ENCODE results near the gene GCN1. TPM values are rescaled to one million over a fixed set of nuclear protein-coding genes. Genes with fewer than 3 reads are reported as not detected.

Gene GCN1
- total and polyA plus RNA-seq, 2 of the 8 experiments (the other 6 are each of a cell fraction or from before 2014, with no cell fraction given) = 61.4 to 133 TPM

- H2BK15ac ChIP-seq (ENCODE audit: low read length) = no peak overlapping the region
- H3K18ac ChIP-seq (ENCODE audit: extremely low read depth, low read length) = no peak overlapping the region
- no peak overlapping the region for H2BK5ac ChIP-seq (ENCODE audit: low read depth, low read length)
- no peak overlapping the region for H3K9ac ChIP-seq (replicated peaks in 1 of 4; ENCODE audit: extremely low read depth in 1 of 4, low read depth in 3 of 4, low read length in 3 of 4)
- H2AK5ac ChIP-seq (ENCODE audit: low read depth, low read length) = no peak overlapping the region
- H4K8ac ChIP-seq (ENCODE audit: extremely low read depth, insufficient read depth, low read length) = no peak overlapping the region
- 95% methylated on average over 20 of the region's 20 CpGs; no CpG with 5 or more reads in 1 of the 2 experiments for WGBS, 2 experiments (ENCODE audit: extremely low coverage in 1 of 2, insufficient coverage in 1 of 2, insufficient read length in 1 of 2, insufficient replicate concordance in 2 of 2, low coverage in 1 of 2, low lambda C conversion rate in 2 of 2, missing lambda C conversion rate in 1 of 2)
- no peaks in the 10 kb centered on the region for H3K79me1 ChIP-seq (ENCODE audit: low read depth, low read length)
- H4K91ac ChIP-seq (replicated peaks; ENCODE audit: insufficient read length, low read length) = no peak overlapping the region
- no peak overlapping the region for H2BK120ac ChIP-seq (replicated peaks; ENCODE audit: low read depth, low read length)
- CTCF ChIA-PET (ENCODE audit: partially characterized antibody) = no interaction called here
- H3K23me2 ChIP-seq (ENCODE audit: low read depth, low read length) = no peaks in the 10 kb centered on the region
- TF ChIP-seq POLR2AphosphoS5 (IDR thresholded peaks at IDR 0.05; ENCODE audit: low read depth, low read length) = peak; percentile 52; the same call in 1 of the 2 replicates
- no peak for TF ChIP-seq SP4 (IDR thresholded peaks at IDR 0.05; ENCODE audit: low read length)
- no peak overlapping the region for H3K4me2 ChIP-seq (ENCODE audit: insufficient read depth in 1 of 2, low read depth in 2 of 2, low read length in 2 of 2)
- H2AFZ ChIP-seq (ENCODE audit: low read length) = no peak overlapping the region
- no peak overlapping the region for H3K4me3 ChIP-seq (ENCODE audit: extremely low read depth in 1 of 4, insufficient read depth in 2 of 4, low read depth in 3 of 4, low read length in 4 of 4)
- no peak overlapping the region for H3K14ac ChIP-seq (ENCODE audit: insufficient read length)
- DNase-seq (ENCODE audit: low read depth in 1 of 2, low spot score in 2 of 2) (no peak), FAIRE-seq (no peak)
- no peak overlapping the region for H4K5ac ChIP-seq (ENCODE audit: insufficient read length, low read depth, low read length)
- no peak overlapping the region for H2BK12ac ChIP-seq (ENCODE audit: low read depth, low read length)
- no peaks in the 10 kb centered on the region for H3K27me3 ChIP-seq (replicated peaks in 1 of 4; ENCODE audit: control insufficient read depth in 3 of 4, extremely low read depth in 1 of 4, insufficient read depth in 3 of 4, low read length in 3 of 4)
- H3K79me2 ChIP-seq (ENCODE audit: control insufficient read depth in 1 of 2, insufficient read depth in 2 of 2, low read length in 2 of 2) = no peaks in the 10 kb centered on the region
- H3K56ac ChIP-seq (replicated peaks; ENCODE audit: insufficient read length, low read depth, low read length) = no peak overlapping the region
- no peaks in the 10 kb centered on the region for H3K4me1 ChIP-seq (replicated peaks in 1 of 4; ENCODE audit: control insufficient read depth in 3 of 4, insufficient read depth in 4 of 4, low read length in 3 of 4)
- no peak overlapping the region for H2BK20ac ChIP-seq (ENCODE audit: low read length)
- peaks cover 4% of the 10 kb centered on the region in 2 experiments for H4K20me1 ChIP-seq (replicated peaks in 1 of 2; ENCODE audit: control insufficient read depth in 1 of 2, insufficient read depth in 2 of 2, low read length in 2 of 2)
- POLR2A ChIA-PET (ENCODE audit: partially characterized antibody) = interaction anchor here (1.1 to 88.3 kb wide), 5 partner anchors 11 to 54 kb away, joined by 3 to 4270 read pairs (median 6); partner anchors contain the start of genes GCN1, PXN, RNU4-1 and RNU4-2
- no peak overlapping the region for H3K27ac ChIP-seq (ENCODE audit: low read depth, low read length)
- H3K9me3 ChIP-seq (ENCODE audit: insufficient read depth in 2 of 2, low read depth in 1 of 2, low read length in 1 of 2) = no peaks in the 10 kb centered on the region
- H3K23ac ChIP-seq (ENCODE audit: insufficient read length) = no peak overlapping the region
- no peak overlapping the region for H3K4ac ChIP-seq (replicated peaks; ENCODE audit: insufficient read length, low read depth, low read length)
- peaks cover 9 to 51% (median 33%) of the 10 kb centered on the region in 4 experiments for H3K36me3 ChIP-seq (ENCODE audit: control insufficient read depth in 2 of 4, insufficient read depth in 4 of 4, low read length in 3 of 4)
Measured at GRCh38 chr12:120213758-120214157, 19.2 kb upstream of the GCN1 start.

Data from H1 (cell line).